Occipital lobe (tissue), 2 donors: ENCODE data around the gene BBIP1. TPM values are rescaled to one million over a fixed set of nuclear protein-coding genes. Genes with fewer than 3 reads are reported as not detected.
"Not testable (repeated sequence)": the region's sequence is repeated elsewhere in the genome, so short reads cannot be mapped to it uniquely, and the experiment has no call there.

Source experiments
- DNase-seq: peaks from one replicate; lab custom pipeline; 2025; lab: John Stamatoyannopoulos, UW
- total RNA-seq: library from RNA; depleted of rRNA; stranded (reverse); fragments of >200 nt; gene quantifications from one replicate; pipeline ENCODE4 v1.2.3, GENCODE V29; 2014

BBIP1 gene
- total RNA-seq, 1 donor from 2014 or later = 78.1 TPM

DNA sequence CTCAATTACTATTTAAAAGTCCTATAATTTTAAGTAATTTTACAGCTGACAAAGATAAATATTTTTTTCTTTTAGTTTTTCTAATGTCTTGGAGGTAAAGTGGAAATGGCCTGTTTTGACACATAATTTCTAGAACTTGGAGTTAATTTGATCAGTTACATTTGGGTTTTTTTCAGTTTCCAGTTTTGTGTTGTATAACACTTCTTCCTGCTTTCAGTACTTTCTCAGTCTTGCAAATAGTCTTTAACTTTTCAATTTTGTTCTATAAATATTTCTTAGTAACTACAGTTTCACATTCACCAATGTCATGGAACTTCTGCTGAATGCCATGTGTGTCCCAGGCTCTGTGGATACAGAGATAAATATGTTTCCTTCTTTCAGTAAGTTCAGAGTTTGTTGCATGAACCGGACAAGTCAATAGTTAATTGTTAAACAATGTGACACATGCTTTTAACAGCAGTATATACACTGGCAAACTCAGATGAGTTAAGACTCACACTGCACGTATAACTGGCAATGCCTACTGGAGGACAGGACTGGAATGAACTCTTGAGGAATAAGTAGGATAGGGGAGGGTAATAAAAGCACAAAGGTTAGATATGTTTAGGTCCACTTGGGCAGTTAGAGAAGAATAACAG, 5.0 kb upstream of the BBIP1 start:
- no peak for DNase-seq

- DNase-seq = no peak
Observed at GRCh38 chr10:110919971-110920881, 1.2 kb upstream of the BBIP1 start.

GRCh38 chr10:110919349-110919931, 460 bp upstream of the BBIP1 start, which contains the start of gene SHOC2:
Gene SHOC2, plus strand, starts transcription at chr10:110919604. Its CDS starts 44,755 bp downstream, at chr10:110964359.
- DNase-seq = peak; percentile 99

GRCh38 chr10:110918269-110918642, 724 bp downstream of the BBIP1 start:
- no peak for DNase-seq

DNA sequence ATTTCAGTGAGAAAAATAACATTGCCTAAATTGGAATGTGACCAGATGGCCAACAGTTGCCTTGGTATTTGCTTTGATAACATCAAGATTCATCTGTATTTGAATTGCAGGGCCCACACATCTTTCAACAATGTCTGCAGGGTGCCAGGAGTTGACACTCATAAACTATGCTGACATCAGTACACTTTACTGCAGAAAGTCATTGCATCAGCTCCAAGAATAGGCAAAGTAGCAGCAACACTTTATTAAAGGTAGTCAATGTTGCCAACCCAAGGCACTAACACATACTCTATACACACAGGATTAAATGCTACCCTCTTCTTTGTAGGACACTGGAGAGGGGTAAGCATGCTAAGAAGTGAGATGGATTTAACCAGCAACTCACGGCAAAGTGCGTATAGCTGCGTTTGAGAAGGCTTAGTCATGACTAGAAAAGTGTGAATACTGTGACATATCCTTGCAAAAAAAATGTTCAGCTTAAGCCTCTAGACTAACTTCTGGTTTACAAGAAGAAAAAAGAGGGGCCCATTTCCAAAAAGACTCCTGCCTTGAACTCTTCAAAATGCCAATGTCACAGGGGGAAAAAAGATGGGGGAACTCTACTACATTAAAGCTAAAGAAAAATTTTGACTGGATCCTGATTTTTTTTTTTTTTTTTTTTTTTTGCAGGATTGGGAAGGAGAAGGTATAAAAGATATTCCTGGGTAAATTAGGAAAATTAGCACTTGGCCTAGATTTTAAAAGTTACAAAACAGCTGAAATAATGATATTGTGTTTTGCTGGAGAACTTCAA, 2.2 kb downstream of the BBIP1 start:
- DNase-seq = no peak

- not testable (repeated sequence) for DNase-seq
Observed at GRCh38 chr10:110915600-110915999, 3.4 kb downstream of the BBIP1 start.

- no peak for DNase-seq
Observed at GRCh38 chr10:110915035-110915434, 3.9 kb downstream of the BBIP1 start.

DNA sequence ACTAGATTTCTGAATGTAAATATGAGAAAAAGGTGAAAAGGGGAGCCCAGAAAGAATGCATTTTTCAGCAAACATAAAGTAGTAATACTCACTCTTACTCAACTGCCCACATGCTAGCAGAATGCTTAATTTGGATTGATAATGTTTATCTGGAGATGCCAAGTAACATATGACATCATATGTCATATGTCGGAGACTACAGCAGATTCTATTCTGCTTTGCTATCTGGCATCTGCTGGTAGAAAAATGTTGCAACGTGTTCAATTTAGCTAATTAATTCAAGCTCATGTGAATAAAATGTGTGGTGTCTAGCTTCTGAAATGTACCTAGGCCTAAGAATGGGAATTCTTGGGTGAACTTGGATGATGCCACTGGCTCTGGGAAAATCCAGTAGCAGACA, 4.5 kb downstream of the BBIP1 start:
- no peak for DNase-seq

DNA sequence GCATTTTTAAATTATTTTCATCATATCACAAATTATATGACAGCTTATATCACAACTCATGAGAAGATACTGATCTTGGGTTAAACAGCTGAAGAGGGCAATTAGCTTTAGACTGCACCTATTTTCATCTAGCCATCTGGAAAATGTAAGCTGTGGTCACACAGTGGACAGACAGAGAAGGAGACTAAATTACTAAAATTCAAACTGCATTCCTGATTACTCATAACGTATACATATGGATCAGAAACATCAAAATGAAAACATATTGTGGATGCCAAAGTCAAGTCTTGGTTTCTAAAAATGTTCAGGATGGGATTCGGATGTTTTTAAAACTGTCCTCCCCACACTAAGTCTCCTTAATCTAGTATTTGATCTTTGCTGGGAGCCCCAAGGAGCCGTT, 6.6 kb downstream of the BBIP1 start:
- no peak for DNase-seq

DNA sequence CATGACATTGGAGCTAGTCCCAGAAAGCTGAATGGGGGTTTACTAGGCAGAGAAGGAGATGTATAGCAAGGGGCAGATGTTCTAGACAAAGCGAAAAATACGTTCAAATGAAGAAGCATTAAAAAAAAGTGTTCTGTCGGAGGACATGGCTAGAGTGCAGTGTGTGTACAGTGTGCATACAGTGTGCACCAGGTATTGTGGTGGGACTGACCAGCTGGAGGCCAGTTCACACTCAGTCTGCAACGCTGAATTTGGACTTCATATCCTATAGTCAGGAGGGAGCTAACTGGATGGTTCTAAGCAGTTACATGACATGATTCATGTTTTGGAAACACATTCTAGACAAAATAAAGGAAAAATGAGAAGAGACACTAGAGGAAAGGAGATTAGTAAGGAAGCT, 8.8 kb downstream of the BBIP1 start:
- no peak for DNase-seq

DNA sequence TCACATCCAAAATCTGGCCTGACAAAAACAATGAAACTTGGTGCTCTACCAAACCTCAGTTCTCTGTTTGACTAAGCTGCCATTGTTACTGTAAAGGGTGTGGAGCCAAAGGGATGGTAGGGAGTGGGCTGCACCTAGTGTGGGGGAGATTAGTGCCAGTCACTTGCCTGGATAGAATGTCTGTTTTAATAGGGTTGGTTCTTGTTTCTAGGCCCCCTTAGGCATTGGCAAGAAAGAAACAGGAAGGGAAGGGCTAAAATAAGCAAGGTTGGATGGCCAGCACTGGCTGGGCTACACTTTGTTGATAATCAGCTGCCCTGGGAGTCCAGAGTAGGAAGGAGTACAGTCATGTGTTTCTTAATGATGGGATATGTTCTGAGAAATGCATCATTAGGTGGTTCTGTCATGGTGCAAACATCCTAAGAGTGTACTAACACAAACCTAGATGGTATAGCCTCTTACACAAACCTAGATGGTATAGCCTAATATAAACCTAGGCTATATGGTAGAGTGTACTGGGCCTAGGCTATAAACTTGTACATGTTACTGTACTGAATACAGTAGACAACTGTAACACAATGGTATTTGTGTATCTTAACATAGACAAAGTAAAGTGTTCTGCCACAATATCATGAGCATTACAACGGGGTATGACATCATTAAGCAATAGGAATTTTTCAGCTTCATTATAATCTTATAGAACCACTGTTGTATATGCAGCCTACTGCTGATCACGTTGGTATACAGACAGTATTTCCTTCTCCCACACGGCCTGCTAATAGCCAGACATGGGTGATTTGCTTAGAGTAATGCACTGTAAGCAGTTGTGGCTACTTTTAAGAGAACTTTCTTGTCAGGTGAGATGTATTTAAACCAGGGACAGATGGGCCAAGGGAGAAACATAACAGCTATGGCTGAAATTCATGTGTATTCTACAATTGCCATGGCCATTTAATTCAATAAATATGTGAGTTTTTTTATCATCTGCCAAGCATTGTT, 15.4 kb downstream of the BBIP1 start:
- DNase-seq = no peak

DNA sequence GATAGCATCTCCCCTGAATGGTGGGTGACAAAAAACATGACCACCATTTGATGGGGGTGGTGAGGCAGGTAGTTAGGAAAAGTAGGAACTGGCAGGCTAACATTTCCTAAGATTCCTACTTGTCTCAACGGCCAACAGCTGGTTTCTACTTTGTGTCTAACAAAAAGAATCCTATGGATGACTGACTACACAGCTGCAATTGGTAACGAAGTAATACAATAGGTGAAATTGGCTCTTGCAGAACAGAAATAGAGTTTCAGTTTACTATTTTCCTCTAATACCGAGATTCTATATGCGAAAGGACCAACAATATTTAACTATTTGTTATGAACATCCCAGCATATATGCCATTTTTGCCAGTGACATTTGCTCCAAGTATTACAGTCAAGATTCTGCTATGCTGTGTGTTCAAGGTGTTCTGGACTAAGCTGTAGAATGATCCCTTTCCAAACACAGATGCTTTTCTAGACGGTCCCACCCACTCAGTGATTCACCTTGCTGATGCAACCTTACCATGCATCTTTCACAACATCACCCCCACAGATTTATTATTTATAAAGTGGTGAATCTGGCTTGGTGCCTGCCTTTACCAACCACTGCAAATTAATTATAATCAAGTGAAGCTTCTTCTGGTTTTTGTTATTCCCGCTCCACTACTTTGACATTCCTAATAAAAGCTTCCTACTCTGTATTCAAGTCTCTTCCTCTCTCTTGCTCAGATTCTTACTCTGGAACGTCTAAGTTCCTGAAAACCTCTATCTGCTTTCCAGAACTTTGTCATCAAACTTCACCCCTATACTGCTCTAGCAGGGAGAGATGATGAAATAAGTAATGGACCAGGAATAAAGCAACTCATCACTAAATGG, 16.8 kb downstream of the BBIP1 start:
- DNase-seq = no peak

GRCh38 chr10:110900983-110901382, 18.0 kb downstream of the BBIP1 start:
- no peak for DNase-seq

- DNase-seq = no peak
Observed at GRCh38 chr10:110898391-110898790, 20.6 kb downstream of the BBIP1 start.

DNA sequence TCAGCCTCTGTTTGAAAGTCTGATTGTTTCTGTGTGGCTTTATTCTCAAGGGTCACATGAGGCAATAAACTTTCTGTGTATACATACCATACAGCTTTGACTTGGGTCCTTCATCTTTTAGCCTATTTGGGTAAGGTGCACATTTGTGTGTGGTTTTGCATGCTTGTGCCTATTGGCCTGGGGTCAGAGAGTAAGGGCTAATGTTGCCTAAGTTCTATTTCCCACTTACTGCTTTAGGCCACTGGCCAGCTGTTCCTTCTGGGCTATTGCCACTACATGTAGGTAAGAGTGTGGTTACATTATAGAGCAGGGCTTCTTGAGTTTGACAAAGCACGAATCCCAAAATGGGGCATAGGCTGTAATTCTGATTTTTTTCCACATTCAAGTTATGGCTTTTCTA, 21.8 kb downstream of the BBIP1 start:
- no peak for DNase-seq

GRCh38 chr10:110893559-110894179, 25.3 kb downstream of the BBIP1 start:
- no peak for DNase-seq

DNA sequence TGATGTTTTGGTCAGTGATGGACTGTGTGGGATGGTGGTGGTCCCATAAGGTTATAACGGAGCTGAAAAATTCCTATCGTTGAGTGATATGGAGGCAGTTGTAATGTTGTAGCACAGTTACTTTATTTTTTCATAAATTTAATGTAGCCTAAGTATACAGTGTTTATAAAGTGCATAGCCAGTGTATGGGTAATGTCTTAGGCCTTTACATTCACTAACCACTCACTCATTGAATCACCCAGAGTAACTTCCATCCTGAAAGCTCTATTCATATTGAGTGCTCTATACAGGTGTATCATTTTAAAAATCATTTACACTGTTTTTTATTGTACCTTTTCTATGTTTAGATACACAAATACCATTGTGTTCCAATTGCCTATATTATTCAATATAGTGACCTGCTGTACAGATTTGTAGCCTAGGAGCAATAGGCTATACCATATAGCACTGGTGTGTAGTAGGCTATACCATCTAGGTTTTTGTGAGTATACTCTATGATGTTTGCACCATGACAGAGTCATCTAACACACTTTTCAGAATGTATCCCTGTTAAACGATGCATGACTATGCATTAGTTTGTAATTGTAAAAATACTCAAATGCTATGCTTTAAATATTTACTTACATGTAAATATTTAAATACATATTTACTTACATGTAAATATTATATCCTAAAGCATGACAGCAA, 26.2 kb downstream of the BBIP1 start:
- DNase-seq = no peak

DNA sequence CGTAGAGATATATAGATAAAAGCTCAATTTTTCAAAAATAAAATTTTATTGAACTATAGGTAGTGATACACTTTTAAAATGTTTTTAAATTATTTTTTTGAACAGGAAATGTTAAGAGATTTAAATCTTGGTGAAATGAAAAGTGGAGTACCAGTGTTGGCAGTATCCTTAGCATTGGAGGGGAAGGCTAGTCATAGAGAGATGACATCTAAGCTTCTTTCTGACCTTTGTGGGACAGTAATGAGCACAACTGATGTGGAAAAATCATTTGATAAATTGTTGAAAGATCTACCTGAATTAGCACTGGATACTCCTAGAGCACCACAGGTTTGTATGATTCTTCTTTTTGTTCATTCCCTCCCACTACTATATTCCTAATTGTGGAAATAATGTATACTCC, 31.4 kb downstream of the BBIP1 start:
- DNase-seq = no peak
